WTC11 (cell line): ENCODE measurements around the gene ZNF277. TPM values are rescaled to one million over a fixed set of nuclear protein-coding genes. Genes with fewer than 3 reads are reported as not detected.

Experiments used
- ATAC-seq: fragments of 200-7000 bp; cut with Tn5 transposase; 2 replicates; pipeline ENCODE4 v1.10.0; 2021; ENCODE audit warnings: mild to moderate bottlenecking, moderate library complexity
- CTCF ChIA-PET: fragments of 300-600 bp; sonication (Branson Sonifier 250); formaldehyde crosslinking; loops from one replicate; lab custom pipeline; 2021; ENCODE audit warnings: antibody characterized with exemption; lab: Charles Lee
- POLR2A ChIA-PET: fragments of 350-600 bp; sonication (Branson Sonifier 250); formaldehyde crosslinking; loops from one replicate; lab custom pipeline; 2021; ENCODE audit warnings: antibody characterized with exemption; lab: Charles Lee
- DNase-seq: peaks from one replicate; pipeline ENCODE4 v3.0.0; 2021; ENCODE audit warnings: low spot score
- H3K27ac Mint-ChIP-seq: 2 replicates; pipeline ENCODE4 v1.8.0; 2021; ENCODE audit warnings: mixed read lengths
- H3K27me3 Mint-ChIP-seq: 2 replicates; pipeline ENCODE4 v1.8.0; 2021; ENCODE audit warnings: low read depth, mild to moderate bottlenecking, moderate library complexity, mixed read lengths
- H3K36me3 Mint-ChIP-seq: 2 replicates; pipeline ENCODE4 v1.8.0; 2021; ENCODE audit warnings: mixed read lengths
- H3K4me1 Mint-ChIP-seq: 2 replicates; pipeline ENCODE4 v1.8.0; 2022; ENCODE audit warnings: mixed read lengths
- H3K4me3 Mint-ChIP-seq: 2 replicates; pipeline ENCODE4 v1.8.0; 2021; ENCODE audit warnings: mild to moderate bottlenecking, moderate library complexity, mixed read lengths
- H3K9me3 Mint-ChIP-seq: 2 replicates; pipeline ENCODE4 v1.8.0; 2021; ENCODE audit warnings: mixed read lengths
- CBFB ChIP-seq: sonication (generic); formaldehyde crosslinking; IDR thresholded peaks from 2 replicates; pipeline ENCODE4 v1.8.1; 2022; ENCODE audit warnings: mild to moderate bottlenecking, low read depth, missing genetic modification reagents
- GTF2I ChIP-seq: fragments of 250-450 bp; sonication (Bioruptor Pico); conservative IDR thresholded peaks from 2 replicates; pipeline ENCODE4 v1.4.0; 2021; ENCODE audit warnings: mild to moderate bottlenecking
- JAZF1 ChIP-seq: fragments of 250-450 bp; sonication (Bioruptor Pico); IDR thresholded peaks from 2 replicates; pipeline ENCODE4 v1.9.0; 2021; ENCODE audit warnings: moderate library complexity, mild to moderate bottlenecking, inconsistent platforms
- NFATC4 ChIP-seq: fragments of 250-450 bp; sonication (Bioruptor Pico); IDR thresholded peaks from 2 replicates; pipeline ENCODE4 v1.9.0; 2021; ENCODE audit warnings: mild to moderate bottlenecking
- NR3C1 ChIP-seq: sonication (generic); formaldehyde crosslinking; conservative IDR thresholded peaks from 2 replicates; pipeline ENCODE4 v1.8.1; 2023; ENCODE audit warnings: low read depth, mild to moderate bottlenecking, missing genetic modification reagents
- OVOL2 ChIP-seq: fragments of 250-450 bp; sonication (Bioruptor Pico); IDR thresholded peaks from 2 replicates; pipeline ENCODE4 v1.9.0; 2021; ENCODE audit warnings: mild to moderate bottlenecking, borderline replicate concordance
- PRRX2 ChIP-seq: fragments of 250-450 bp; sonication (Bioruptor Pico); IDR thresholded peaks from 2 replicates; pipeline ENCODE4 v1.8.0; 2021; ENCODE audit warnings: mild to moderate bottlenecking
- TEAD1 ChIP-seq: sonication (generic); formaldehyde crosslinking; IDR thresholded peaks from 2 replicates; pipeline ENCODE4 v1.8.0; 2022; ENCODE audit warnings: mild to moderate bottlenecking, missing genetic modification reagents
- TP53 ChIP-seq: sonication (generic); formaldehyde crosslinking; IDR thresholded peaks from 2 replicates; pipeline ENCODE4 v1.8.1; 2023; ENCODE audit warnings: mild to moderate bottlenecking, missing genetic modification reagents
- total RNA-seq: library from RNA; stranded (reverse); gene quantifications from 3 replicates; pipeline ENCODE4 v1.2.3, GENCODE V29; 2021
- TF ChIP-seq, protein P1 (sequence below): sonication (generic); formaldehyde crosslinking; IDR thresholded peaks from 2 replicates; pipeline ENCODE4 v1.8.0; 2023; ENCODE audit warnings: mild to moderate bottlenecking, missing genetic modification reagents
- TF ChIP-seq, protein P2 (sequence below): sonication (generic); formaldehyde crosslinking; IDR thresholded peaks from 2 replicates; pipeline ENCODE4 v1.8.1; 2023; ENCODE audit warnings: mild to moderate bottlenecking, missing genetic modification reagents
- TF ChIP-seq, protein P3 (sequence below): sonication (generic); formaldehyde crosslinking; IDR thresholded peaks from 2 replicates; pipeline ENCODE4 v1.8.1; 2022; ENCODE audit warnings: mild to moderate bottlenecking, missing genetic modification reagents, moderate library complexity, borderline replicate concordance
- TF ChIP-seq, protein P4 (sequence below): sonication (generic); formaldehyde crosslinking; conservative IDR thresholded peaks from 2 replicates; pipeline ENCODE4 v1.8.1; 2022; ENCODE audit warnings: mild to moderate bottlenecking, missing genetic modification reagents
- TF ChIP-seq, protein P5 (sequence below): sonication (generic); formaldehyde crosslinking; IDR thresholded peaks from 2 replicates; pipeline ENCODE4 v1.8.1; 2023; ENCODE audit warnings: mild to moderate bottlenecking, missing genetic modification reagents, moderate library complexity
- TF ChIP-seq, protein P6 (sequence below): sonication (generic); formaldehyde crosslinking; IDR thresholded peaks from 2 replicates; pipeline ENCODE4 v1.8.1; 2023; ENCODE audit warnings: mild to moderate bottlenecking, missing genetic modification reagents, borderline replicate concordance
- TF ChIP-seq, protein P7 (sequence below): sonication (generic); formaldehyde crosslinking; IDR thresholded peaks from 2 replicates; pipeline ENCODE4 v1.8.0; 2023; ENCODE audit warnings: missing genetic modification reagents
- TF ChIP-seq, protein P8 (sequence below): sonication (generic); formaldehyde crosslinking; IDR thresholded peaks from 2 replicates; pipeline ENCODE4 v1.8.0; 2023; ENCODE audit warnings: missing genetic modification reagents, mild to moderate bottlenecking, borderline replicate concordance

Gene ZNF277
- total RNA-seq, 1 experiment from 2014 or later: 22.5 TPM

DNA sequence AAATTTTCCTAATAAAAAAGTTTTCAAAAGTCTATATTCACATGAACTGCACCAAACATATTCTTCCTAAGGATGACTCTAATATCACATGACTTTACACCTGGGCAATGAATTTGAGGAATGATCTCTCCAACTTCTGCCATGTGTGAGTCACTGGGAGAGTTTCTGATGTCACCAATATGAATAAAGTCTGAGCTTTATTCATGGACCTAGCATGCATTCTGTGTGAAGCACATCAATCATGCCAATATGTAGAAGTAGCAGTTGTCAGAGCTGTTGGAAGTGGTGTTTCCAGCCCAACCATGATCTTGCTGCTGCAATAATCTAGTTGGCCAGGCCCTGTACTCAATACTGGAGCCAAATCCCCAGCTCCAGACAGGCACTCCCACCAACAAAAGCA lies 152.0 kb downstream of the ZNF277 start (continued):
- TF ChIP-seq, protein P1, sequence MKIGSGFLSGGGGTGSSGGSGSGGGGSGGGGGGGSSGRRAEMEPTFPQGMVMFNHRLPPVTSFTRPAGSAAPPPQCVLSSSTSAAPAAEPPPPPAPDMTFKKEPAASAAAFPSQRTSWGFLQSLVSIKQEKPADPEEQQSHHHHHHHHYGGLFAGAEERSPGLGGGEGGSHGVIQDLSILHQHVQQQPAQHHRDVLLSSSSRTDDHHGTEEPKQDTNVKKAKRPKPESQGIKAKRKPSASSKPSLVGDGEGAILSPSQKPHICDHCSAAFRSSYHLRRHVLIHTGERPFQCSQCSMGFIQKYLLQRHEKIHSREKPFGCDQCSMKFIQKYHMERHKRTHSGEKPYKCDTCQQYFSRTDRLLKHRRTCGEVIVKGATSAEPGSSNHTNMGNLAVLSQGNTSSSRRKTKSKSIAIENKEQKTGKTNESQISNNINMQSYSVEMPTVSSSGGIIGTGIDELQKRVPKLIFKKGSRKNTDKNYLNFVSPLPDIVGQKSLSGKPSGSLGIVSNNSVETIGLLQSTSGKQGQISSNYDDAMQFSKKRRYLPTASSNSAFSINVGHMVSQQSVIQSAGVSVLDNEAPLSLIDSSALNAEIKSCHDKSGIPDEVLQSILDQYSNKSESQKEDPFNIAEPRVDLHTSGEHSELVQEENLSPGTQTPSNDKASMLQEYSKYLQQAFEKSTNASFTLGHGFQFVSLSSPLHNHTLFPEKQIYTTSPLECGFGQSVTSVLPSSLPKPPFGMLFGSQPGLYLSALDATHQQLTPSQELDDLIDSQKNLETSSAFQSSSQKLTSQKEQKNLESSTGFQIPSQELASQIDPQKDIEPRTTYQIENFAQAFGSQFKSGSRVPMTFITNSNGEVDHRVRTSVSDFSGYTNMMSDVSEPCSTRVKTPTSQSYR (CRISPR knock-in tag): no peak
- TF ChIP-seq, protein P2, sequence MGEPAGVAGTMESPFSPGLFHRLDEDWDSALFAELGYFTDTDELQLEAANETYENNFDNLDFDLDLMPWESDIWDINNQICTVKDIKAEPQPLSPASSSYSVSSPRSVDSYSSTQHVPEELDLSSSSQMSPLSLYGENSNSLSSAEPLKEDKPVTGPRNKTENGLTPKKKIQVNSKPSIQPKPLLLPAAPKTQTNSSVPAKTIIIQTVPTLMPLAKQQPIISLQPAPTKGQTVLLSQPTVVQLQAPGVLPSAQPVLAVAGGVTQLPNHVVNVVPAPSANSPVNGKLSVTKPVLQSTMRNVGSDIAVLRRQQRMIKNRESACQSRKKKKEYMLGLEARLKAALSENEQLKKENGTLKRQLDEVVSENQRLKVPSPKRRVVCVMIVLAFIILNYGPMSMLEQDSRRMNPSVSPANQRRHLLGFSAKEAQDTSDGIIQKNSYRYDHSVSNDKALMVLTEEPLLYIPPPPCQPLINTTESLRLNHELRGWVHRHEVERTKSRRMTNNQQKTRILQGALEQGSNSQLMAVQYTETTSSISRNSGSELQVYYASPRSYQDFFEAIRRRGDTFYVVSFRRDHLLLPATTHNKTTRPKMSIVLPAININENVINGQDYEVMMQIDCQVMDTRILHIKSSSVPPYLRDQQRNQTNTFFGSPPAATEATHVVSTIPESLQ (CRISPR knock-in tag): no peak
- TF ChIP-seq, protein P3, sequence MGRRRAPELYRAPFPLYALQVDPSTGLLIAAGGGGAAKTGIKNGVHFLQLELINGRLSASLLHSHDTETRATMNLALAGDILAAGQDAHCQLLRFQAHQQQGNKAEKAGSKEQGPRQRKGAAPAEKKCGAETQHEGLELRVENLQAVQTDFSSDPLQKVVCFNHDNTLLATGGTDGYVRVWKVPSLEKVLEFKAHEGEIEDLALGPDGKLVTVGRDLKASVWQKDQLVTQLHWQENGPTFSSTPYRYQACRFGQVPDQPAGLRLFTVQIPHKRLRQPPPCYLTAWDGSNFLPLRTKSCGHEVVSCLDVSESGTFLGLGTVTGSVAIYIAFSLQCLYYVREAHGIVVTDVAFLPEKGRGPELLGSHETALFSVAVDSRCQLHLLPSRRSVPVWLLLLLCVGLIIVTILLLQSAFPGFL: no peak
- TF ChIP-seq PRRX2 (no peak), TP53 (CRISPR knock-in tag) (no peak), GTF2I (CRISPR knock-in tag) (no peak), CBFB (CRISPR knock-in tag) (no peak), JAZF1 (CRISPR knock-in tag) (no peak), OVOL2 (CRISPR knock-in tag) (no peak), TEAD1 (CRISPR knock-in tag) (no peak)
- TF ChIP-seq, protein P4, sequence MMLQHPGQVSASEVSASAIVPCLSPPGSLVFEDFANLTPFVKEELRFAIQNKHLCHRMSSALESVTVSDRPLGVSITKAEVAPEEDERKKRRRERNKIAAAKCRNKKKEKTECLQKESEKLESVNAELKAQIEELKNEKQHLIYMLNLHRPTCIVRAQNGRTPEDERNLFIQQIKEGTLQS (CRISPR knock-in tag): no peak
- TF ChIP-seq, protein P5, sequence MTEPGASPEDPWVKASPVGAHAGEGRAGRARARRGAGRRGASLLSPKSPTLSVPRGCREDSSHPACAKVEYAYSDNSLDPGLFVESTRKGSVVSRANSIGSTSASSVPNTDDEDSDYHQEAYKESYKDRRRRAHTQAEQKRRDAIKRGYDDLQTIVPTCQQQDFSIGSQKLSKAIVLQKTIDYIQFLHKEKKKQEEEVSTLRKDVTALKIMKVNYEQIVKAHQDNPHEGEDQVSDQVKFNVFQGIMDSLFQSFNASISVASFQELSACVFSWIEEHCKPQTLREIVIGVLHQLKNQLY (CRISPR knock-in tag): no peak
- TF ChIP-seq, protein P6, sequence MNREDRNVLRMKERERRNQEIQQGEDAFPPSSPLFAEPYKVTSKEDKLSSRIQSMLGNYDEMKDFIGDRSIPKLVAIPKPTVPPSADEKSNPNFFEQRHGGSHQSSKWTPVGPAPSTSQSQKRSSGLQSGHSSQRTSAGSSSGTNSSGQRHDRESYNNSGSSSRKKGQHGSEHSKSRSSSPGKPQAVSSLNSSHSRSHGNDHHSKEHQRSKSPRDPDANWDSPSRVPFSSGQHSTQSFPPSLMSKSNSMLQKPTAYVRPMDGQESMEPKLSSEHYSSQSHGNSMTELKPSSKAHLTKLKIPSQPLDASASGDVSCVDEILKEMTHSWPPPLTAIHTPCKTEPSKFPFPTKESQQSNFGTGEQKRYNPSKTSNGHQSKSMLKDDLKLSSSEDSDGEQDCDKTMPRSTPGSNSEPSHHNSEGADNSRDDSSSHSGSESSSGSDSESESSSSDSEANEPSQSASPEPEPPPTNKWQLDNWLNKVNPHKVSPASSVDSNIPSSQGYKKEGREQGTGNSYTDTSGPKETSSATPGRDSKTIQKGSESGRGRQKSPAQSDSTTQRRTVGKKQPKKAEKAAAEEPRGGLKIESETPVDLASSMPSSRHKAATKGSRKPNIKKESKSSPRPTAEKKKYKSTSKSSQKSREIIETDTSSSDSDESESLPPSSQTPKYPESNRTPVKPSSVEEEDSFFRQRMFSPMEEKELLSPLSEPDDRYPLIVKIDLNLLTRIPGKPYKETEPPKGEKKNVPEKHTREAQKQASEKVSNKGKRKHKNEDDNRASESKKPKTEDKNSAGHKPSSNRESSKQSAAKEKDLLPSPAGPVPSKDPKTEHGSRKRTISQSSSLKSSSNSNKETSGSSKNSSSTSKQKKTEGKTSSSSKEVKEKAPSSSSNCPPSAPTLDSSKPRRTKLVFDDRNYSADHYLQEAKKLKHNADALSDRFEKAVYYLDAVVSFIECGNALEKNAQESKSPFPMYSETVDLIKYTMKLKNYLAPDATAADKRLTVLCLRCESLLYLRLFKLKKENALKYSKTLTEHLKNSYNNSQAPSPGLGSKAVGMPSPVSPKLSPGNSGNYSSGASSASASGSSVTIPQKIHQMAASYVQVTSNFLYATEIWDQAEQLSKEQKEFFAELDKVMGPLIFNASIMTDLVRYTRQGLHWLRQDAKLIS (CRISPR knock-in tag): no peak
- TF ChIP-seq, protein P7, sequence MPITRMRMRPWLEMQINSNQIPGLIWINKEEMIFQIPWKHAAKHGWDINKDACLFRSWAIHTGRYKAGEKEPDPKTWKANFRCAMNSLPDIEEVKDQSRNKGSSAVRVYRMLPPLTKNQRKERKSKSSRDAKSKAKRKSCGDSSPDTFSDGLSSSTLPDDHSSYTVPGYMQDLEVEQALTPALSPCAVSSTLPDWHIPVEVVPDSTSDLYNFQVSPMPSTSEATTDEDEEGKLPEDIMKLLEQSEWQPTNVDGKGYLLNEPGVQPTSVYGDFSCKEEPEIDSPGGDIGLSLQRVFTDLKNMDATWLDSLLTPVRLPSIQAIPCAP: no peak

DNA sequence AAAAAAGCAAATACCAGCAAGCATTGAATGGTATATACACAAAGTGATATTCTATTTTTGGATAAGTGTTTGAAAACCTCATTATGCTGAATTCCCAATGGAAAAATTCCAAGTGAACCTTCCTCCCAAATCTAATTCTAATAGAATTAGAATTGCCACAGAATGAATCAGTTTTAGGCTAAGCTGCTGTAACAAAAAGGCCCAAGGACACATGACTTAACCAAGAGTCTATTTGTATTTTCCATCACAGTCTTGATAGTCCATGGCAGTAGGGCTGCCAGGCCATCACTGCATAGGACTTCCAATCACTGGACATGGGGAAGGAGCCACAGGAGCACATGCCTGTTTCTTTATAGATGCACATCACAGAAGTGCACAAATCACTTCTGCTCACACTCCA lies 152.6 kb downstream of the ZNF277 start:
- ChIA-PET POLR2A (no interaction called here), CTCF (no interaction called here)
- no peak overlapping the region for H3K27ac Mint-ChIP-seq
- peaks cover 16% of the 10 kb centered on the region for H3K9me3 Mint-ChIP-seq
- no peaks in the 10 kb centered on the region for H3K36me3 Mint-ChIP-seq
- DNase-seq: no peak
- peaks cover 15% of the 10 kb centered on the region for H3K4me1 Mint-ChIP-seq
- ATAC-seq: no peak
- no peak overlapping the region for H3K4me3 Mint-ChIP-seq
- H3K27me3 Mint-ChIP-seq: no peaks in the 10 kb centered on the region
- TF ChIP-seq, protein P8, sequence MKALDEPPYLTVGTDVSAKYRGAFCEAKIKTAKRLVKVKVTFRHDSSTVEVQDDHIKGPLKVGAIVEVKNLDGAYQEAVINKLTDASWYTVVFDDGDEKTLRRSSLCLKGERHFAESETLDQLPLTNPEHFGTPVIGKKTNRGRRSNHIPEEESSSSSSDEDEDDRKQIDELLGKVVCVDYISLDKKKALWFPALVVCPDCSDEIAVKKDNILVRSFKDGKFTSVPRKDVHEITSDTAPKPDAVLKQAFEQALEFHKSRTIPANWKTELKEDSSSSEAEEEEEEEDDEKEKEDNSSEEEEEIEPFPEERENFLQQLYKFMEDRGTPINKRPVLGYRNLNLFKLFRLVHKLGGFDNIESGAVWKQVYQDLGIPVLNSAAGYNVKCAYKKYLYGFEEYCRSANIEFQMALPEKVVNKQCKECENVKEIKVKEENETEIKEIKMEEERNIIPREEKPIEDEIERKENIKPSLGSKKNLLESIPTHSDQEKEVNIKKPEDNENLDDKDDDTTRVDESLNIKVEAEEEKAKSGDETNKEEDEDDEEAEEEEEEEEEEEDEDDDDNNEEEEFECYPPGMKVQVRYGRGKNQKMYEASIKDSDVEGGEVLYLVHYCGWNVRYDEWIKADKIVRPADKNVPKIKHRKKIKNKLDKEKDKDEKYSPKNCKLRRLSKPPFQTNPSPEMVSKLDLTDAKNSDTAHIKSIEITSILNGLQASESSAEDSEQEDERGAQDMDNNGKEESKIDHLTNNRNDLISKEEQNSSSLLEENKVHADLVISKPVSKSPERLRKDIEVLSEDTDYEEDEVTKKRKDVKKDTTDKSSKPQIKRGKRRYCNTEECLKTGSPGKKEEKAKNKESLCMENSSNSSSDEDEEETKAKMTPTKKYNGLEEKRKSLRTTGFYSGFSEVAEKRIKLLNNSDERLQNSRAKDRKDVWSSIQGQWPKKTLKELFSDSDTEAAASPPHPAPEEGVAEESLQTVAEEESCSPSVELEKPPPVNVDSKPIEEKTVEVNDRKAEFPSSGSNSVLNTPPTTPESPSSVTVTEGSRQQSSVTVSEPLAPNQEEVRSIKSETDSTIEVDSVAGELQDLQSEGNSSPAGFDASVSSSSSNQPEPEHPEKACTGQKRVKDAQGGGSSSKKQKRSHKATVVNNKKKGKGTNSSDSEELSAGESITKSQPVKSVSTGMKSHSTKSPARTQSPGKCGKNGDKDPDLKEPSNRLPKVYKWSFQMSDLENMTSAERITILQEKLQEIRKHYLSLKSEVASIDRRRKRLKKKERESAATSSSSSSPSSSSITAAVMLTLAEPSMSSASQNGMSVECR: no peak
- TF ChIP-seq, protein P1 (CRISPR knock-in tag): no peak
- TF ChIP-seq NR3C1: no peak
- no peak for TF ChIP-seq NFATC4 (CRISPR knock-in tag)
